Measurements from ENCODE around the gene LMOD3. TPM values are rescaled to one million over a fixed set of nuclear protein-coding genes. Genes with fewer than 3 reads are reported as not detected.

LMOD3 gene
- total RNA-seq, 1 experiment from 2014 or later: not detected

- BruUV-seq (replicated peaks): no TSS peak
- Histone ChIP-seq H3K4me1 (ENCODE audit: control insufficient read depth, insufficient read depth, low read length) (no peaks in the 10 kb centered on the region), H3K9me3 (ENCODE audit: control insufficient read depth, insufficient read depth, low read depth, low read length) (no peaks in the 10 kb centered on the region), H3K27me3 (ENCODE audit: control insufficient read depth, insufficient read depth, low read length) (no peaks in the 10 kb centered on the region), H3K36me3 (ENCODE audit: control insufficient read depth, insufficient read depth, low read length) (no peaks in the 10 kb centered on the region), H3K27ac (ENCODE audit: low read length) (no peak overlapping the region), H3K4me3 (ENCODE audit: low read depth in 2 of 2, low read length in 2 of 2) (no peak overlapping the region)
- TF ChIP-seq CTCF (IDR thresholded peaks at IDR 0.05) (peak; percentile 82), REST (IDR thresholded peaks at IDR 0.05; ENCODE audit: insufficient read depth in 1 of 2, low read depth in 2 of 2, low read length in 1 of 2) (no peak)
- peak; percentile 51 for DNase-seq (ENCODE audit: low read depth, low spot score)
- no peak for ATAC-seq
- intact Hi-C loops (cut with micrococcal nuclease; ENCODE audit: unreplicated experiment) (loop anchor here (2.0 to 5.0 kb wide), 3 partner anchors 145 to 511 kb away; no protein-coding TSS in a partner anchor), in situ Hi-C loops (cut with HindIII; ENCODE audit: low pct_unique_long_range_greater_than_20kb, low sequenced_read_pairs) (no loop called here)
- ChIA-PET CTCF (interaction anchor here (0.6 to 3.4 kb wide), 5 partner anchors 9 to 144 kb away, joined by 3 to 20 read pairs (median 5); no protein-coding TSS in a partner anchor), POLR2A (no interaction called here)
These were observed 39.4 kb upstream of the LMOD3 start for GRCh38 chr3:69161587-69162307.

- TF ChIP-seq SIN3A (IDR thresholded peaks at IDR 0.05; ENCODE audit: borderline replicate concordance, insufficient read depth, low read depth, low read length) (no peak), TCF7L2 (IDR thresholded peaks at IDR 0.05; ENCODE audit: low read depth, low read length) (no peak), POLR2AphosphoS5 (IDR thresholded peaks at IDR 0.05; ENCODE audit: low read depth, low read length) (no peak), REST (IDR thresholded peaks at IDR 0.05; ENCODE audit: insufficient read depth in 1 of 2, low read depth in 2 of 2, low read length in 1 of 2) (no peak), CTCF (IDR thresholded peaks at IDR 0.05) (no peak)
- intact Hi-C loops (cut with micrococcal nuclease; ENCODE audit: unreplicated experiment): loop anchor here (2.0 to 5.0 kb wide), 3 partner anchors 146 to 512 kb away; no protein-coding TSS in a partner anchor
- Histone ChIP-seq H3K4me1 (ENCODE audit: control insufficient read depth, insufficient read depth, low read length) (no peaks in the 10 kb centered on the region), H3K9me3 (ENCODE audit: control insufficient read depth, insufficient read depth, low read depth, low read length) (no peaks in the 10 kb centered on the region), H3K4me3 (ENCODE audit: low read depth in 2 of 2, low read length in 2 of 2) (no peak overlapping the region), H3K27me3 (ENCODE audit: control insufficient read depth, insufficient read depth, low read length) (no peaks in the 10 kb centered on the region), H3K27ac (ENCODE audit: low read length) (no peak overlapping the region), H3K36me3 (ENCODE audit: control insufficient read depth, insufficient read depth, low read length) (no peaks in the 10 kb centered on the region)
- in situ Hi-C loops (cut with HindIII; ENCODE audit: low pct_unique_long_range_greater_than_20kb, low sequenced_read_pairs): no loop called here
- CTCF ChIA-PET: interaction anchor here (3.4 kb wide), 1 partner anchor 145 kb away, joined by 20 read pairs; no protein-coding TSS in a partner anchor
- DNase-seq (ENCODE audit: low read depth, low spot score): no peak
- ATAC-seq: no peak
- BruUV-seq (replicated peaks): no TSS peak
- POLR2A ChIA-PET: no interaction called here
These were observed 38.1 kb upstream of the LMOD3 start for GRCh38 chr3:69160525-69160924.
